MCF 10A (cell line): ENCODE data around the gene ATF5. TPM values are rescaled to one million over a fixed set of nuclear protein-coding genes. Genes with fewer than 3 reads are reported as not detected.

Experiments used
- BruUV-seq: library from RNA; stranded (reverse); fragments of 400-500 nt; replicated peaks from 2 replicates; lab custom pipeline; 2021; lab: Mats Ljungman, UMichigan
- CTCF ChIA-PET: fragments of 300-600 bp; sonication (Branson Sonifier 250); formaldehyde crosslinking; extraction: SDS; loops from one replicate; lab custom pipeline; 2021; ENCODE audit warnings: antibody characterized with exemption, inconsistent platforms; lab: Yijun Ruan, JAX
- POLR2A ChIA-PET: fragments of 300-600, 350-650 bp; sonication (Branson Sonifier 250); formaldehyde crosslinking; extraction: SDS; loops from one replicate; lab custom pipeline; 2020; ENCODE audit warnings: antibody characterized with exemption, inconsistent platforms; lab: Yijun Ruan, JAX
- DNase-seq: peaks from one replicate; pipeline ENCODE4 v3.0.0-alpha.2; 2018; ENCODE audit not compliant: unreplicated experiment
- H3K27ac Mint-ChIP-seq: one replicate; pipeline ENCODE4 v1.8.0; 2022; ENCODE audit warnings: mild to moderate bottlenecking, low read depth, mixed read lengths; ENCODE audit not compliant: unreplicated experiment
- H3K27me3 Mint-ChIP-seq: one replicate; pipeline ENCODE4 v1.8.0; 2022; ENCODE audit warnings: mixed read lengths; ENCODE audit not compliant: insufficient read depth, unreplicated experiment
- H3K36me3 Mint-ChIP-seq: one replicate; pipeline ENCODE4 v1.8.0; 2022; ENCODE audit warnings: mild to moderate bottlenecking, moderate library complexity, mixed read lengths; ENCODE audit not compliant: insufficient read depth, unreplicated experiment
- H3K4me1 Mint-ChIP-seq: one replicate; pipeline ENCODE4 v1.8.0; 2022; ENCODE audit warnings: mixed read lengths; ENCODE audit not compliant: insufficient read depth, unreplicated experiment
- H3K4me3 Mint-ChIP-seq: one replicate; pipeline ENCODE4 v1.8.0; 2022; ENCODE audit warnings: mild to moderate bottlenecking, moderate library complexity, mixed read lengths; ENCODE audit not compliant: unreplicated experiment
- H3K9me3 Mint-ChIP-seq: one replicate; pipeline ENCODE4 v1.8.0; 2022; ENCODE audit warnings: mixed read lengths; ENCODE audit not compliant: unreplicated experiment
- CTCF ChIP-seq: fragments of 200-600 bp; IDR thresholded peaks from one replicate; pipeline ENCODE4 v1.8.0; 2022; ENCODE audit warnings: antibody characterized with exemption, mild to moderate bottlenecking; ENCODE audit not compliant: unreplicated experiment
- intact Hi-C: fragments of 100-400 bp; cut with micrococcal nuclease; formaldehyde crosslinking; loops from 2 replicates; pipeline ENCODE4 v1.14.1; 2022
- total RNA-seq: library from RNA; stranded (reverse); gene quantifications from 2 replicates; pipeline ENCODE4 v1.2.3, GENCODE V29; 2022

ATF5 gene
- total RNA-seq, 1 experiment from 2014 or later: 23.7 TPM

GRCh38 chr19:49926515-49926914 is 2.5 kb upstream of the ATF5 start:
- H3K4me1 Mint-ChIP-seq: peaks cover 22% of the 10 kb centered on the region
- no peak overlapping the region for H3K4me3 Mint-ChIP-seq
- no peaks in the 10 kb centered on the region for H3K9me3 Mint-ChIP-seq
- CTCF ChIA-PET: no interaction called here
- DNase-seq: no peak
- intact Hi-C loops: no loop called here
- no peak for TF ChIP-seq CTCF
- no peak overlapping the region for H3K27ac Mint-ChIP-seq
- no peaks in the 10 kb centered on the region for H3K27me3 Mint-ChIP-seq
- POLR2A ChIA-PET: no interaction called here
- peaks cover 63% of the 10 kb centered on the region for H3K36me3 Mint-ChIP-seq
- no TSS peak for BruUV-seq

- ChIA-PET POLR2A (interaction anchor here (0.7 to 4.1 kb wide), 13 partner anchors 8 to 348 kb away, joined by 3 to 35 read pairs (median 5); partner anchors contain the start of genes AKT1S1, PNKP, PTOV1 and RRAS), CTCF (interaction anchor here (0.6 kb wide), 1 partner anchor 457 kb away, joined by 4 read pairs; no protein-coding TSS in a partner anchor)
- Mint-ChIP-seq H3K36me3 (peaks cover 65% of the 10 kb centered on the region), H3K9me3 (no peaks in the 10 kb centered on the region), H3K27me3 (no peaks in the 10 kb centered on the region), H3K4me3 (peak overlapping the region; percentile 85), H3K4me1 (peaks cover 16% of the 10 kb centered on the region), H3K27ac (peak overlapping the region; percentile 90)
- DNase-seq: no peak
- TF ChIP-seq CTCF: no peak
- intact Hi-C loops: loop anchor here (2.0 kb wide), 2 partner anchors 51 to 161 kb away; partner anchors contain the start of genes AKT1S1, AP2A1 and TBC1D17
- BruUV-seq: no TSS peak
These were observed 1.3 kb upstream of the ATF5 start for GRCh38 chr19:49927526-49928264.

- no TSS peak for BruUV-seq
- Mint-ChIP-seq H3K27ac (peak overlapping the region; percentile 90), H3K36me3 (peaks cover 72% of the 10 kb centered on the region), H3K9me3 (no peaks in the 10 kb centered on the region), H3K27me3 (no peaks in the 10 kb centered on the region), H3K4me1 (peaks cover 16% of the 10 kb centered on the region), H3K4me3 (peak overlapping the region; percentile 85)
- TF ChIP-seq CTCF: no peak
- peak; percentile 98 for DNase-seq
- intact Hi-C loops: loop anchor here (2.0 kb wide), 2 partner anchors 53 to 163 kb away; partner anchors contain the start of genes AKT1S1, AP2A1 and TBC1D17
- ChIA-PET POLR2A (interaction anchor here (0.6 to 4.1 kb wide), 11 partner anchors 53 to 1059 kb away, joined by 3 to 35 read pairs (median 4); partner anchors contain the start of genes AKT1S1, ALDH16A1, GYS1 and PNKP), CTCF (interaction anchor here (0.6 to 2.4 kb wide), 2 partner anchors 9 to 206 kb away, joined by 3 to 10 read pairs; no protein-coding TSS in a partner anchor)
These were observed 842 bp downstream of the ATF5 start for GRCh38 chr19:49929611-49930482.
